GM21528 (cell line): Measurements from ENCODE around the gene MLLT10.
"Not testable (repeated sequence)": the region's sequence is repeated elsewhere in the genome, so short reads cannot be mapped to it uniquely, and the experiment has no call there.

Source experiments
- ATAC-seq: cut with Tn5 transposase; IDR thresholded peaks from one replicate; pipeline ENCODE4 v1.9.1; 2021; ENCODE audit warnings: mild to moderate bottlenecking, moderate library complexity; ENCODE audit not compliant: unreplicated experiment, low FRiP score

The MLLT10 gene

GRCh38 chr10:21625623-21626229 is 91.7 kb downstream of the MLLT10 start:
- ATAC-seq: no peak

- ATAC-seq: no peak
These were observed 92.6 kb downstream of the MLLT10 start for GRCh38 chr10:21626457-21627161.

- ATAC-seq: no peak
These were observed 93.3 kb downstream of the MLLT10 start for GRCh38 chr10:21627331-21627730.

GRCh38 chr10:21628023-21628422 is 94.0 kb downstream of the MLLT10 start:
- no peak for ATAC-seq

- not testable (repeated sequence) for ATAC-seq
These were observed 94.6 kb downstream of the MLLT10 start for GRCh38 chr10:21628645-21629044.

GRCh38 chr10:21634599-21635365 is 100.8 kb downstream of the MLLT10 start:
- no peak for ATAC-seq

GRCh38 chr10:21637795-21638194 is 103.8 kb downstream of the MLLT10 start:
- ATAC-seq: no peak

- no peak for ATAC-seq
These were observed 104.6 kb downstream of the MLLT10 start for GRCh38 chr10:21638681-21639080.

- ATAC-seq: no peak
These were observed 114.0 kb downstream of the MLLT10 start for GRCh38 chr10:21648040-21648439.

GRCh38 chr10:21649454-21649872 is 115.4 kb downstream of the MLLT10 start:
- ATAC-seq: no peak

GRCh38 chr10:21650353-21650752 is 116.3 kb downstream of the MLLT10 start:
- no peak for ATAC-seq

GRCh38 chr10:21655236-21655635 is 121.2 kb downstream of the MLLT10 start:
- no peak for ATAC-seq

- ATAC-seq: no peak
These were observed 121.7 kb downstream of the MLLT10 start for GRCh38 chr10:21655687-21656086.

GRCh38 chr10:21661087-21661486 is 127.1 kb downstream of the MLLT10 start:
- ATAC-seq: no peak

GRCh38 chr10:21661935-21662334 is 127.9 kb downstream of the MLLT10 start:
- ATAC-seq: no peak

- no peak for ATAC-seq
These were observed 128.6 kb downstream of the MLLT10 start for GRCh38 chr10:21662635-21663034.

GRCh38 chr10:21668831-21669230 is 134.8 kb downstream of the MLLT10 start:
- ATAC-seq: no peak

- no peak for ATAC-seq
These were observed 136.4 kb downstream of the MLLT10 start for GRCh38 chr10:21670391-21670790.

- no peak for ATAC-seq
These were observed 139.6 kb downstream of the MLLT10 start for GRCh38 chr10:21673668-21674067.

- no peak for ATAC-seq
These were observed 141.2 kb downstream of the MLLT10 start for GRCh38 chr10:21675157-21675796.

- ATAC-seq: no peak
These were observed 143.5 kb downstream of the MLLT10 start for GRCh38 chr10:21677551-21677950.
